ENCODE data around the gene CDH23. TPM values are rescaled to one million over a fixed set of nuclear protein-coding genes. Genes with fewer than 3 reads are reported as not detected.

Gene CDH23
- total and polyA plus RNA-seq, 9 of the 15 experiments (the other 6 are each of a cell fraction or from before 2014, with no cell fraction given) = 0.18 to 1.2 (median 0.47) TPM

DNA sequence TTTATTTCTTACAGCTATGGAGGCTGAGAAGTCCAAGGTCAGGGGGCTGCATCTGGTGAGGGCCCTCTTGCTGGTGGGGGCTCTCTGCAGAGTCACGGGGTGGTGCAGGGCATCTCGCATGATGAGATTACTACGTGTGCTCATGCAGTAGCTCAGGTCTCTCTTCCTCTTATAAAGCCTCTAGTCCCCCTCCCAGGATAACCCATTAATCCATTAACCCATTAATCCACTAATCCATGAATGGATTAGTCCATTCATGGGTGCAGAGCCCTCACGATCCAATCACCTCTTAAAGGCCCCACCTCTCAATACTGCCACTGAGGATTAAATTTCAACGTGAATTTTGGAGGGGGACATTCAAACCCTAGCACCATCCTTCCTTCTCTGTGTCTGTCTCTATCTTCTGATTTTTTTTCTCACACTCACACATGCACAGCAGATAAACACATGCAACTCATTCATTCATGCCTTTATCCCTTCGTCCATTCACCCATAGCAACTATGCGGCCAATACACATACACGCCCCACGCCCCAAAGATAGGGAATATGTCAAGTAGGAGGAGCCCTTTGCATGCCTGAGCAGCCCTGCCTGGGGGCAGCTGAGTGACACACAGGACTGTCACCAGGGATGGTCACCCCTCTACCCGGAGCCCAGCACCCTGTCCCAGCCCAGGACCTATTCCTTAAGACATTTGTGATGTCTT is 236.3 kb downstream of the CDH23 start (continued):
- no peak for TF ChIP-seq CCNT2 (IDR thresholded peaks at IDR 0.05; ENCODE audit: borderline replicate concordance, extremely low read depth, insufficient read length, low read depth, low read length)
- TF ChIP-seq ZKSCAN3 (CRISPR knock-in tag; IDR thresholded peaks at IDR 0.05) = no peak
- TF ChIP-seq, protein P1, sequence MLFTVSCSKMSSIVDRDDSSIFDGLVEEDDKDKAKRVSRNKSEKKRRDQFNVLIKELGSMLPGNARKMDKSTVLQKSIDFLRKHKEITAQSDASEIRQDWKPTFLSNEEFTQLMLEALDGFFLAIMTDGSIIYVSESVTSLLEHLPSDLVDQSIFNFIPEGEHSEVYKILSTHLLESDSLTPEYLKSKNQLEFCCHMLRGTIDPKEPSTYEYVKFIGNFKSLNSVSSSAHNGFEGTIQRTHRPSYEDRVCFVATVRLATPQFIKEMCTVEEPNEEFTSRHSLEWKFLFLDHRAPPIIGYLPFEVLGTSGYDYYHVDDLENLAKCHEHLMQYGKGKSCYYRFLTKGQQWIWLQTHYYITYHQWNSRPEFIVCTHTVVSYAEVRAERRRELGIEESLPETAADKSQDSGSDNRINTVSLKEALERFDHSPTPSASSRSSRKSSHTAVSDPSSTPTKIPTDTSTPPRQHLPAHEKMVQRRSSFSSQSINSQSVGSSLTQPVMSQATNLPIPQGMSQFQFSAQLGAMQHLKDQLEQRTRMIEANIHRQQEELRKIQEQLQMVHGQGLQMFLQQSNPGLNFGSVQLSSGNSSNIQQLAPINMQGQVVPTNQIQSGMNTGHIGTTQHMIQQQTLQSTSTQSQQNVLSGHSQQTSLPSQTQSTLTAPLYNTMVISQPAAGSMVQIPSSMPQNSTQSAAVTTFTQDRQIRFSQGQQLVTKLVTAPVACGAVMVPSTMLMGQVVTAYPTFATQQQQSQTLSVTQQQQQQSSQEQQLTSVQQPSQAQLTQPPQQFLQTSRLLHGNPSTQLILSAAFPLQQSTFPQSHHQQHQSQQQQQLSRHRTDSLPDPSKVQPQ (CRISPR knock-in tag; IDR thresholded peaks at IDR 0.05; ENCODE audit: borderline replicate concordance) = no peak
- TF ChIP-seq, protein P2, sequence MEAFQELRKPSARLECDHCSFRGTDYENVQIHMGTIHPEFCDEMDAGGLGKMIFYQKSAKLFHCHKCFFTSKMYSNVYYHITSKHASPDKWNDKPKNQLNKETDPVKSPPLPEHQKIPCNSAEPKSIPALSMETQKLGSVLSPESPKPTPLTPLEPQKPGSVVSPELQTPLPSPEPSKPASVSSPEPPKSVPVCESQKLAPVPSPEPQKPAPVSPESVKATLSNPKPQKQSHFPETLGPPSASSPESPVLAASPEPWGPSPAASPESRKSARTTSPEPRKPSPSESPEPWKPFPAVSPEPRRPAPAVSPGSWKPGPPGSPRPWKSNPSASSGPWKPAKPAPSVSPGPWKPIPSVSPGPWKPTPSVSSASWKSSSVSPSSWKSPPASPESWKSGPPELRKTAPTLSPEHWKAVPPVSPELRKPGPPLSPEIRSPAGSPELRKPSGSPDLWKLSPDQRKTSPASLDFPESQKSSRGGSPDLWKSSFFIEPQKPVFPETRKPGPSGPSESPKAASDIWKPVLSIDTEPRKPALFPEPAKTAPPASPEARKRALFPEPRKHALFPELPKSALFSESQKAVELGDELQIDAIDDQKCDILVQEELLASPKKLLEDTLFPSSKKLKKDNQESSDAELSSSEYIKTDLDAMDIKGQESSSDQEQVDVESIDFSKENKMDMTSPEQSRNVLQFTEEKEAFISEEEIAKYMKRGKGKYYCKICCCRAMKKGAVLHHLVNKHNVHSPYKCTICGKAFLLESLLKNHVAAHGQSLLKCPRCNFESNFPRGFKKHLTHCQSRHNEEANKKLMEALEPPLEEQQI (IDR thresholded peaks at IDR 0.05) = no peak
- TF ChIP-seq MCM2 (IDR thresholded peaks at IDR 0.05; ENCODE audit: low read depth) = no peak
- no peak for TF ChIP-seq BCL6 (CRISPR knock-in tag; IDR thresholded peaks at IDR 0.05)
- TF ChIP-seq, protein P3, sequence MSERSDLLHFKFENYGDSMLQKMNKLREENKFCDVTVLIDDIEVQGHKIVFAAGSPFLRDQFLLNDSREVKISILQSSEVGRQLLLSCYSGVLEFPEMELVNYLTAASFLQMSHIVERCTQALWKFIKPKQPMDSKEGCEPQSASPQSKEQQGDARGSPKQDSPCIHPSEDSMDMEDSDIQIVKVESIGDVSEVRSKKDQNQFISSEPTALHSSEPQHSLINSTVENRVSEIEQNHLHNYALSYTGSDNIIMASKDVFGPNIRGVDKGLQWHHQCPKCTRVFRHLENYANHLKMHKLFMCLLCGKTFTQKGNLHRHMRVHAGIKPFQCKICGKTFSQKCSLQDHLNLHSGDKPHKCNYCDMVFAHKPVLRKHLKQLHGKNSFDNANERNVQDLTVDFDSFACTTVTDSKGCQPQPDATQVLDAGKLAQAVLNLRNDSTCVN (CRISPR knock-in tag; IDR thresholded peaks at IDR 0.05) = no peak
- TF ChIP-seq FOXM1 (IDR thresholded peaks at IDR 0.05; ENCODE audit: low read depth) = peak; percentile 36; the same call in 1 of the 2 replicates
- TF ChIP-seq FOXM1 (CRISPR knock-in tag; IDR thresholded peaks at IDR 0.05; ENCODE audit: low read depth) = no peak
- no peak for TF ChIP-seq RBM25 (IDR thresholded peaks at IDR 0.05; ENCODE audit: low read depth, low read length, severe bottlenecking)
- TF ChIP-seq SMAD1 (IDR thresholded peaks at IDR 0.05; ENCODE audit: low read depth, low read length, partially characterized antibody) = no peak
- TF ChIP-seq, protein P4, sequence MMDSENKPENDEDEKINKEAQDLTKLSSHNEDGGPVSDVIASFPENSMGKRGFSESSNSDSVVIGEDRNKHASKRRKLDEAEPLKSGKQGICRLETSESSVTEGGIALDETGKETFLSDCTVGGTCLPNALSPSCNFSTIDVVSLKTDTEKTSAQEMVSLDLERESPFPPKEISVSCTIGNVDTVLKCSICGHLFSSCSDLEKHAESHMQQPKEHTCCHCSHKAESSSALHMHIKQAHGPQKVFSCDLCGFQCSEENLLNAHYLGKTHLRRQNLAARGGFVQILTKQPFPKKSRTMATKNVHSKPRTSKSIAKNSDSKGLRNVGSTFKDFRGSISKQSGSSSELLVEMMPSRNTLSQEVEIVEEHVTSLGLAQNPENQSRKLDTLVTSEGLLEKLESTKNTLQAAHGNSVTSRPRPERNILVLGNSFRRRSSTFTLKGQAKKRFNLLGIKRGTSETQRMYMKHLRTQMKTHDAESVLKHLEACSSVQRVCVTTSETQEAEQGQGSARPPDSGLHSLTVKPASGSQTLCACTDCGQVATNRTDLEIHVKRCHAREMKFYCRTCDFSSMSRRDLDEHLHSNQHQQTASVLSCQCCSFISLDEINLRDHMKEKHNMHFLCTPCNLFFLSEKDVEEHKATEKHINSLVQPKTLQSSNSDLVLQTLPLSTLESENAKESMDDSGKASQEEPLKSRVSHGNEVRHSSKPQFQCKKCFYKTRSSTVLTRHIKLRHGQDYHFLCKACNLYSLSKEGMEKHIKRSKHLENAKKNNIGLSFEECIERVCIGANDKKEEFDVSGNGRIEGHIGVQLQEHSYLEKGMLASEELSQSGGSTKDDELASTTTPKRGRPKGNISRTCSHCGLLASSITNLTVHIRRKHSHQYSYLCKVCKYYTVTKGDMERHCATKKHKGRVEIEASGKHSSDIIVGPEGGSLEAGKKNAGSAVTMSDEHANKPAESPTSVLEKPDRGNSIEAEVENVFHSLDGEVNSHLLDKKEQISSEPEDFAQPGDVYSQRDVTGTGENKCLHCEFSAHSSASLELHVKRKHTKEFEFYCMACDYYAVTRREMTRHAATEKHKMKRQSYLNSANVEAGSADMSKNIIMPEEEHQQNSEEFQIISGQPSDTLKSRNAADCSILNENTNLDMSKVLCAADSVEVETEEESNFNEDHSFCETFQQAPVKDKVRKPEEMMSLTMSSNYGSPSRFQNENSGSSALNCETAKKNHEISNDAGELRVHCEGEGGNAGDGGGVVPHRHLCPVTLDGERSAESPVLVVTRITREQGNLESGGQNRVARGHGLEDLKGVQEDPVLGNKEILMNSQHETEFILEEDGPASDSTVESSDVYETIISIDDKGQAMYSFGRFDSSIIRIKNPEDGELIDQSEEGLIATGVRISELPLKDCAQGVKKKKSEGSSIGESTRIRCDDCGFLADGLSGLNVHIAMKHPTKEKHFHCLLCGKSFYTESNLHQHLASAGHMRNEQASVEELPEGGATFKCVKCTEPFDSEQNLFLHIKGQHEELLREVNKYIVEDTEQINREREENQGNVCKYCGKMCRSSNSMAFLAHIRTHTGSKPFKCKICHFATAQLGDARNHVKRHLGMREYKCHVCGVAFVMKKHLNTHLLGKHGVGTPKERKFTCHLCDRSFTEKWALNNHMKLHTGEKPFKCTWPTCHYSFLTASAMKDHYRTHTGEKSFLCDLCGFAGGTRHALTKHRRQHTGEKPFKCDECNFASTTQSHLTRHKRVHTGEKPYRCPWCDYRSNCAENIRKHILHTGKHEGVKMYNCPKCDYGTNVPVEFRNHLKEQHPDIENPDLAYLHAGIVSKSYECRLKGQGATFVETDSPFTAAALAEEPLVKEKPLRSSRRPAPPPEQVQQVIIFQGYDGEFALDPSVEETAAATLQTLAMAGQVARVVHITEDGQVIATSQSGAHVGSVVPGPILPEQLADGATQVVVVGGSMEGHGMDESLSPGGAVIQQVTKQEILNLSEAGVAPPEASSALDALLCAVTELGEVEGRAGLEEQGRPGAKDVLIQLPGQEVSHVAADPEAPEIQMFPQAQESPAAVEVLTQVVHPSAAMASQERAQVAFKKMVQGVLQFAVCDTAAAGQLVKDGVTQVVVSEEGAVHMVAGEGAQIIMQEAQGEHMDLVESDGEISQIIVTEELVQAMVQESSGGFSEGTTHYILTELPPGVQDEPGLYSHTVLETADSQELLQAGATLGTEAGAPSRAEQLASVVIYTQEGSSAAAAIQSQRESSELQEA (IDR thresholded peaks at IDR 0.05; ENCODE audit: low read depth) = no peak
- no peak for TF ChIP-seq ZNF77 (CRISPR knock-in tag; IDR thresholded peaks at IDR 0.05)
